ENCODE data around the gene LAGE3.
"Not testable (repeated sequence)": the region's sequence is repeated elsewhere in the genome, so short reads cannot be mapped to it uniquely, and the experiment has no call there.

The LAGE3 gene

GRCh38 chrX:154502098-154502497 lies 23.0 kb upstream of the LAGE3 start:
- no peak for DNase-seq (ENCODE audit: low read depth)

GRCh38 chrX:154501423-154501822 lies 22.3 kb upstream of the LAGE3 start:
- DNase-seq (ENCODE audit: low read depth): not testable (repeated sequence)

DNA sequence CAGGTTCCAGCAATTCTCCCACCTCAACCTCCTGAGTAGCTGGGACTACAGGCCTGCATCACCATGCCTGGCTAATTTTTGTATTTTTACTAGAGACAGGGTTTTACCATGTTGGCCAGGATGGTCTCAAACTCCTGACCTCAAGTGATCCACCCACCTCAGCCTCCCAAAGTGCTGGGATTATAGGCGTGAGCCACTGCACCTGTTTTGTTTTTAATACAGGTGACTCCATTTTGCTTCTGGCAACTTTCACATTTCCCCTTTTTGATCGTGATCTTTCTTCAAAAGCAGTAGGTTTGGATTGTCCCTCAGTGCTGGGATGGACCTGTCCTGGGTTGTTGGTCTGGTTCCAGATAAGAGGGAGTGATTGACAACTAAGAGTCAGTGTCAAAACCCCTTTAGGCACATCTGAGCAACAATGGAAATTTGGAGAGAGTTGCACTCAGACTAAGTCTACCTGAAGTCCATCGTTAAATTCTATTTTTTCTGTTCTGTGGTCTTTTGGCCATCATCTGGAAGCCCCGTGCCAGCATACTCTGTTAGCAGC lies 17.6 kb upstream of the LAGE3 start:
- not testable (repeated sequence) for DNase-seq (ENCODE audit: low read depth)

- DNase-seq (ENCODE audit: low read depth): no peak
Observed at GRCh38 chrX:154495472-154495922, 16.4 kb upstream of the LAGE3 start.

DNA sequence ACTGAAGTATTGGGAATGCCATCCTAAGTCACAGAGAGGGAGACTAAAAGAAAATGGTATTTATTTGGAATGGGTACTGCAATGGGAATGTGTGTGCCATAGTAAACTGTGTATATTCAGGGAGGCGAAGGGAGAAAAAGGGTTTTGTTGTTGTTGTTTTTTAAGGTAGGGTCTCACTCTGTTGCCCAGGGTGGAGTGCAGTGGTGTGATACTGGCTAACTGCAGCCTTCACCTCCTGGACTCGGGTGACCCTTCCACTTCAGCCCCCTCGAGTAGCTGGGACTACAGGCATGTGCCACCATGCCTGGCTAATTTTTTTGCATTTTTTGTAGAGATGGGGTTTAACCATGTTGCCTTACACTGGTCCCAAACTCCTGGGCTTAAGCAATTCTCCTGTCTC lies 15.6 kb upstream of the LAGE3 start:
- DNase-seq (ENCODE audit: low read depth): no peak

- DNase-seq (ENCODE audit: low read depth): peak; percentile 92
Observed at GRCh38 chrX:154490414-154491083, 11.5 kb upstream of the LAGE3 start, which contains the start of gene SLC10A3. Gene SLC10A3, minus strand, starts transcription at chrX:154490629. Its CDS starts 1,689 bp downstream, at chrX:154488940.

- peak; percentile 70 for DNase-seq (ENCODE audit: low read depth)
Observed at GRCh38 chrX:154490021-154490413, 10.9 kb upstream of the LAGE3 start.

DNA sequence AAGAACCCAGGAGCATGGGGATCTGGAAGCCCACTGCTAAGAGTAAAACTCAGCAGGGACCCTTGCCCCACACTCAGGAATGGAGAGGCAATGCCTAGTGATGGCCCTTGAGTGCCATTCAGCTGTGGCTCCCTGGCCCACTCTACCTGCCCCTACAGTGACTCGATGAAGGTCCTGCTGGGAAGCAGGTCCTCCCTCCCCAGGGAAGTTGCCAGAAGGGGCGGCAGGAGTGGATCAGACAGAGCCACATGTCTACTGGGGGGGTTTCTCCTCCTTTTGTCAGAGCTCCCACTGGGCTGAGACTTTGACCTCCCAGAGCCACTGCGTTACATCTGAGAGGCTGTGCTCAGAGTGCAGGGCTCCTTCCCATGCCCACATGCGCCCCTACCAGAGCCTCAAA lies 10.1 kb upstream of the LAGE3 start:
- DNase-seq (ENCODE audit: low read depth): no peak

GRCh38 chrX:154488336-154489075 lies 9.4 kb upstream of the LAGE3 start:
- DNase-seq (ENCODE audit: low read depth): no peak

GRCh38 chrX:154487518-154488290 lies 8.6 kb upstream of the LAGE3 start:
- DNase-seq (ENCODE audit: low read depth): no peak

DNA sequence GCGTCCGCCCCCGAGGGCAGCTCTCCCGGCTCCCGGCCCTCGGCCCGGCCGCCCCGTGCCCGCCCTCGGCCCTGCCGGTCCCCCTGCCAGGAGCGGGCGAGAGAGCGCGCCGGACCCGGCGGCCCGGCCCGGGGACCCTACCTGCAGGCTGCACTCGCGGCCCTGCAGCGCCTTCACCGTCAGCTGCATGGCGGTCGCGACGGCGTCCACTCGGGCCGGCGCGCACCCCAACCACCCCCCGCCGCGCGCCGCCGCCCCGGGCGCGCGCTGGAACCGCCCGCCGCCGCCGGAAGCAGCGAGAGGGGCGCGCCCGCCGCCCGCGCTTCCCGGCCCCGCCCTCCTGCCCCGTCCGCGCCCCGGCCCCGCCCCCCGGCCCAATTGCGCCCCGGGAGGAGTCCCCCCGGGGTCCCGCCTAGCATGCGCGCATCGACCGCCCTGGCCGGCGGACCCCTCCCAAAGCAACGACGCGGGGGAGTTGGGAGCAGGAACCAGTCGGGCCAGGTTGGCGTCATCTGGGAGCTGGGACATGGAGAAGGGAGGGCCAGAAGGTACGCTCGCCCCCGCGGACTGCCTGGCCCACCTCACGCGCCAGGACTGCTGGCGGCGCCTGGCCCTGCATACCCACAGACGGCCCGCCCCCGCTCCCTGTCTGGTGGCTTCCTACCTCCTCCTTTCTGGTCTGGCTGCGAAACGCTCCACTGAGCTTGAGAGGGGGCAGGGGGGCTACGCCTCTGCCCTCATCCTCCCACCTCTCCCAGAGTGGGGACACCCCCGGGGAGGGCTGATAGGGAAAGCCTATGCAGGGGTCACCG lies 7.5 kb upstream of the LAGE3 start, which contains the start of gene UBL4A:
Gene UBL4A (minus strand): TSS at position 220 of the 812 bp plus-strand sequence. CDS start 31 bp downstream, at position 189.
- DNase-seq (ENCODE audit: low read depth): peak; percentile 58

- peak; percentile 43 for DNase-seq (ENCODE audit: low read depth)
Observed at GRCh38 chrX:154486052-154486395, 6.9 kb upstream of the LAGE3 start.

DNA sequence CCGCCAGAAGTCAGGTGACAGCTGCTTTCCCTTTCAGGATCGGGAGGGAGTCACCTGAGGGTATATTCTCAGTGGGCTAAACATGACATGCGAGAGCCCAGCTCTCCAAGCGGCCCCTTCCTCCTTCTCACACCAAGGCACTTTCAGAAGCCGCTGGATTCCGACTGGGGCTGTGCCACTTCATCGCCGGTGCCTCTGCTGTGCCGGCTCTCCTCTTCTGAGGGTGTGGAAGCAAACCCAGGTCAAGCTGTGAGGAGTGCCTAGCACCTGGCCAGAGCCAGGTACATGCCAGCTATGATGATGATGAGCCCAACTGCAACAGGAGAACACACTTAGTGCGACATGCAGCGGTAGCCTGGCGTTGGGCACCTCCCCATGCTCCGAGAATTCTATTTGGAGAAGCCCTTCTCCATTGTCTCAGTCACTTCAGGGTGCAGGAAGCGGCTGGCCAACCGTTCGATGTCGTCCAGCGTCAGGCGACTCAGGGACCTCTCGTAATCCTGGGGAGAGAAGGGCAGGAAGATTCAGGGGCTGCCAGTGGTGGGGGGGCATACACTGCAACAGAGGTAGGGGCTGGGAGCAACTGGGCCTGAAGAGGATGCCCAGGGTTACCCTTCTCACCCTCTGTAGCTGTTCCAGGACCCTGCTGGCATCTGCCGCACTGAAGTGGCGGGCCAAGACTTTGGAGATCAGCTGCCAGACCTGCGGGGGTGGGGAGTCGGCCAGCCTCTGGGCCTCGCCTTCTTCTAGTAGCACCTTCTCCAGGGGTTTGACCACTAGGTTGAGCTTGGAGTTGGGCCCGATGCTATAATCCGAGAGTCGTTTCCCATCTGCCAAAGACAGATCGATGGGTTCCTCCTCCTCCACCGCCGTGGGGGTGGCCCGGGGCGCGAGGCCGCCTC lies 6.3 kb upstream of the LAGE3 start:
- DNase-seq (ENCODE audit: low read depth): no peak

DNA sequence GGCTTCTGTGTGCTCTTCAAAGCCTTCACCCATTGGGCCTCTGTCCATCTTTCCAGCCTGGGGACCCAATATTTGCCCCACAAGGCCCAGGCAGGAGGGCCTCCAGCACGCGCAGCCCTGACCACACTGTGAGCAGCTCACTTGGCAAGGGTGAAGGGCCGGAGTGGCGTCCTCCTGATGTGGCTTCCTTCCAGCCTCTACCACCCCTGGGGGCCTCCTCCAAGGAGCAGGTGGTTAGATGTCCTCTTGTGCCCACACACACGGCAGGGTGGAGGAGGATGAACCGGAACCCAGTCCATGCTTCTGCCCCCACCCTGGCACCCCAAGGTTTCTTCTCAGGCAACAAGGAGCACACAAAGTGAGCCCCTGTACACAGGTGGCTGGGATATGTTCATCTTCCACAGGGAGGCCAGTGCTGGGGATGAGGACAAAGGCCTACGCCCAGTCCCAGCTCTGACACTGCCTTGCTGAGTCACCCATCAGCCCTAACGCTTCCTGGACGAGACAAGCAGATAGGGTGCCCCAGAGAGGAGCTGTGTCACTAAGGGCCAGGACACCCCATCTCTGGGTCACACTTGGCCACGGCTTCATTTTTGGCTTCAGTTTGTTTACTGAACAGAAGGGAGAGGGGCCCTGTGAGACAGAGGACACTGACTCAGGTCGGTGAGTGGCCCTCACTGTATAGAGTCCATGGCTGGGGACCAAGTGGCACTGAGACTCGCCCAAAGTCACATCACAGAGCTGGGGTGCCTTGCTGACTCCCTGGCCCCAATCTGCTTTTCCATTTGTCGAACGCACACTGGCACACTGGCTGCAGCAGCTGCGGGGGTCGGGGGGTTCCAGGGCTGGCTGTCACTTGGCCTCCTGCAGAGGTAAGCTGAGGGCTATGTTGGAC lies 5.4 kb upstream of the LAGE3 start:
- DNase-seq (ENCODE audit: low read depth): peak; percentile 49

- DNase-seq (ENCODE audit: low read depth): no peak
Observed at GRCh38 chrX:154483325-154483724, 4.2 kb upstream of the LAGE3 start.

- DNase-seq (ENCODE audit: low read depth): no peak
Observed at GRCh38 chrX:154482786-154483185, 3.7 kb upstream of the LAGE3 start.

DNA sequence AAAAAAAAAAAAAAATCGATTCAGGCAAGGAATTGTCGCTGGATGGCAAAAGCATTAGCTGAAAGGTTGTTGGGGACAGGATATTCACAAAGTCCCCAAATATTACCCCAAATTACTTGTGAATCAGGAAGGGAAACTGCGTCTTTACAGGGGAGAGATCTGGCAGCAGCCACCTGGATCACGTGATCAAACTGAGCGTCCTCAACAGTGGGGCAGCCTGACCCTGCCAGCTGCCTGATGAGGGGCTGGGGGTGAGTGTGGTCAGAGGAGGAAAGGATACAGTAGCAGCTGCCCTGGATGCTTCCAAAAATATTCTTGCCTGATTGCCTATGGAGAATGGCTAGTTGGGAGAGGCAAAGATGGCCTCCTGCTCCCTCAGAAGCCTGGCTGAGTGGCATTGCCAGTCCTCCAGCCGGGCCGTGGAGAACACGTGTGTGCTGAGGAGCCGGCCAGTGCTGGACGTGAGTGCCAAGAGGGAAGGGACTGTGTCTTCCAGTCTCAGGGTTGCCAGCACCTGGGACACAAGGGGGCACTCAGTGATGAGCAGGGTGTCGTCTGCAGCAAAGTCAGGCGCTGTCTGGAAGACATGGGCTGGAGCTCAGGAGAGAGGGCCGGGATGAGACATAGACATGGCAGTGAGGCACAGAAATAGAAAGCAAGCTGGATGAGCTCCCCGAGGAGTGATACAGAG lies 3.0 kb upstream of the LAGE3 start:
- no peak for DNase-seq (ENCODE audit: low read depth)

- DNase-seq (ENCODE audit: low read depth): no peak
Observed at GRCh38 chrX:154481195-154481594, 2.1 kb upstream of the LAGE3 start.
